Measurements from ENCODE around the gene IL33. TPM values are rescaled to one million over a fixed set of nuclear protein-coding genes. Genes with fewer than 3 reads are reported as not detected.

Gene IL33
- total and polyA plus RNA-seq, 4 donors, result 16.5 to 154 (median 27.0) TPM

- H3K27ac ChIP-seq (ENCODE audit: low read depth in 1 of 2, low read length in 1 of 2), result no peak overlapping the region
- peaks cover 0 to 2% (median 0%) of the 10 kb centered on the region in 5 donors for H3K4me1 ChIP-seq (ENCODE audit: control insufficient read depth in 5 of 5, insufficient read depth in 5 of 5, low read length in 5 of 5)
- H3K4me3 ChIP-seq, result no peak overlapping the region
- H3K9me3 ChIP-seq (ENCODE audit: control insufficient read depth in 4 of 4, insufficient read depth in 3 of 4, low read length in 3 of 4), result no peaks in the 10 kb centered on the region
- DNase-seq (no peak), ATAC-seq (ENCODE audit: insufficient read depth, low FRiP score) (no peak)
- H3K9ac ChIP-seq (ENCODE audit: insufficient read depth in 1 of 2, low read length in 2 of 2), result no peak overlapping the region
- TF ChIP-seq, protein P1, sequence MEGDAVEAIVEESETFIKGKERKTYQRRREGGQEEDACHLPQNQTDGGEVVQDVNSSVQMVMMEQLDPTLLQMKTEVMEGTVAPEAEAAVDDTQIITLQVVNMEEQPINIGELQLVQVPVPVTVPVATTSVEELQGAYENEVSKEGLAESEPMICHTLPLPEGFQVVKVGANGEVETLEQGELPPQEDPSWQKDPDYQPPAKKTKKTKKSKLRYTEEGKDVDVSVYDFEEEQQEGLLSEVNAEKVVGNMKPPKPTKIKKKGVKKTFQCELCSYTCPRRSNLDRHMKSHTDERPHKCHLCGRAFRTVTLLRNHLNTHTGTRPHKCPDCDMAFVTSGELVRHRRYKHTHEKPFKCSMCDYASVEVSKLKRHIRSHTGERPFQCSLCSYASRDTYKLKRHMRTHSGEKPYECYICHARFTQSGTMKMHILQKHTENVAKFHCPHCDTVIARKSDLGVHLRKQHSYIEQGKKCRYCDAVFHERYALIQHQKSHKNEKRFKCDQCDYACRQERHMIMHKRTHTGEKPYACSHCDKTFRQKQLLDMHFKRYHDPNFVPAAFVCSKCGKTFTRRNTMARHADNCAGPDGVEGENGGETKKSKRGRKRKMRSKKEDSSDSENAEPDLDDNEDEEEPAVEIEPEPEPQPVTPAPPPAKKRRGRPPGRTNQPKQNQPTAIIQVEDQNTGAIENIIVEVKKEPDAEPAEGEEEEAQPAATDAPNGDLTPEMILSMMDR (IDR thresholded peaks at IDR 0.05; ENCODE audit: control extremely low read depth, extremely low read depth), result no peak
- H3K36me3 ChIP-seq (ENCODE audit: control insufficient read depth in 4 of 4, insufficient read depth in 4 of 4, low read length in 4 of 4), result no peaks in the 10 kb centered on the region
- H3K27me3 ChIP-seq (ENCODE audit: control insufficient read depth in 3 of 3, insufficient read depth in 3 of 3, low read length in 2 of 3), result no peaks in the 10 kb centered on the region
- WGBS, 2 donors, result 90 to 98% methylated on average over 2 of the region's 2 CpGs
These were observed 24.1 kb downstream of the IL33 start for GRCh38 chr9:6239694-6240093.

GRCh38 chr9:6243746-6244145 lies 28.1 kb downstream of the IL33 start:
- no peaks in the 10 kb centered on the region for H3K9me3 ChIP-seq (ENCODE audit: control insufficient read depth in 4 of 4, insufficient read depth in 3 of 4, low read length in 3 of 4)
- H3K4me1 ChIP-seq (ENCODE audit: control insufficient read depth in 5 of 5, insufficient read depth in 5 of 5, low read length in 5 of 5), result peaks cover 0 to 2% (median 0%) of the 10 kb centered on the region in 5 donors
- H3K4me3 ChIP-seq, result no peak overlapping the region
- H3K27me3 ChIP-seq (ENCODE audit: control insufficient read depth in 3 of 3, insufficient read depth in 3 of 3, low read length in 2 of 3), result no peaks in the 10 kb centered on the region
- no peaks in the 10 kb centered on the region for H3K36me3 ChIP-seq (ENCODE audit: control insufficient read depth in 4 of 4, insufficient read depth in 4 of 4, low read length in 4 of 4)
- no peak for DNase-seq
- H3K27ac ChIP-seq (ENCODE audit: low read depth in 1 of 2, low read length in 1 of 2), result no peak overlapping the region
- no peak for ATAC-seq (ENCODE audit: insufficient read depth, low FRiP score)
- TF ChIP-seq, protein P1 (IDR thresholded peaks at IDR 0.05; ENCODE audit: control extremely low read depth, extremely low read depth), result no peak
- no peak overlapping the region for H3K9ac ChIP-seq (ENCODE audit: insufficient read depth in 1 of 2, low read length in 2 of 2)

DNA sequence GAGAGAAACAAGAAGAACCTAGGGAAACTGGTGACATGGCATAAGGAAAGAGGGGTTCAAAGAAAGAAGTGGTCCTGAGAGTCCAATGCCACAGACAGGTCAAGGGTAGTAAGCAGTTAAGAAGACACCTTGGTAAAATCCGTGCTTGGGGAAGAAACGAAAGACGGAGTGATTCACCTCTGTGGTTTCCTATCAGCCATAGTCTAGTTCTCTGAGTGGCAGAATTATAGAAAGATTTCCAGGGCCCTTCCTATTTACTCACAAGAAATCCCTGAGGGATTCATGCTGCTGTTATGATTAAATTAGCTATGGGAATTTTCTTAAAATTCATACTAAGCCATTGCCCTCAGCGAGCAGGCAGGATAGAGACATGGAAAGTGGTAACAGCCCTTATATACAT lies 31.7 kb downstream of the IL33 start:
- ATAC-seq (ENCODE audit: insufficient read depth, low FRiP score) (no peak), DNase-seq (no peak)
- Histone ChIP-seq H3K4me1 (ENCODE audit: control insufficient read depth in 5 of 5, insufficient read depth in 5 of 5, low read length in 5 of 5) (no peaks in the 10 kb centered on the region), H3K27ac (ENCODE audit: low read depth in 1 of 2, low read length in 1 of 2) (no peak overlapping the region), H3K27me3 (ENCODE audit: control insufficient read depth in 3 of 3, insufficient read depth in 3 of 3, low read length in 2 of 3) (no peaks in the 10 kb centered on the region), H3K9me3 (ENCODE audit: control insufficient read depth in 4 of 4, insufficient read depth in 3 of 4, low read length in 3 of 4) (no peaks in the 10 kb centered on the region), H3K4me3 (no peak overlapping the region), H3K36me3 (ENCODE audit: control insufficient read depth in 4 of 4, insufficient read depth in 4 of 4, low read length in 4 of 4) (no peaks in the 10 kb centered on the region), H3K9ac (ENCODE audit: insufficient read depth in 1 of 2, low read length in 2 of 2) (no peak overlapping the region)
- TF ChIP-seq, protein P1 (IDR thresholded peaks at IDR 0.05; ENCODE audit: control extremely low read depth, extremely low read depth), result no peak
- WGBS, 2 donors, result 58 to 69% methylated on average over 4 of the region's 4 CpGs

- DNase-seq (peak in 1 of 3 donors; percentile 26), ATAC-seq (ENCODE audit: insufficient read depth, low FRiP score) (no peak)
- WGBS, 2 donors, result 63 to 66% methylated on average over 3 of the region's 3 CpGs
These were observed 53.3 kb downstream of the IL33 start for GRCh38 chr9:6268826-6269397.

More at GRCh38 chr9:6268826-6269397, 53.3 kb downstream of the IL33 start:
- no peak overlapping the region for H3K9ac ChIP-seq (ENCODE audit: insufficient read depth in 1 of 2, low read length in 2 of 2)
- no peaks in the 10 kb centered on the region for H3K36me3 ChIP-seq (ENCODE audit: control insufficient read depth in 4 of 4, insufficient read depth in 4 of 4, low read length in 4 of 4)
- no peak overlapping the region for H3K4me3 ChIP-seq
- no peak overlapping the region for H3K27ac ChIP-seq (ENCODE audit: low read depth in 1 of 2, low read length in 1 of 2)
- H3K4me1 ChIP-seq (ENCODE audit: control insufficient read depth in 5 of 5, insufficient read depth in 5 of 5, low read length in 5 of 5), result peaks cover 2 to 12% (median 4%) of the 10 kb centered on the region in 5 donors
- no peaks in the 10 kb centered on the region for H3K27me3 ChIP-seq (ENCODE audit: control insufficient read depth in 3 of 3, insufficient read depth in 3 of 3, low read length in 2 of 3)
- H3K9me3 ChIP-seq (ENCODE audit: control insufficient read depth in 4 of 4, insufficient read depth in 3 of 4, low read length in 3 of 4), result peaks cover 0 to 2% (median 0%) of the 10 kb centered on the region in 4 donors
- TF ChIP-seq, protein P1 (IDR thresholded peaks at IDR 0.05; ENCODE audit: control extremely low read depth, extremely low read depth), result no peak
